ENCODE measurements around the gene ZNF143. TPM values are rescaled to one million over a fixed set of nuclear protein-coding genes. Genes with fewer than 3 reads are reported as not detected.

Gene ZNF143
- total RNA-seq, 2 experiments from 2014 or later = 32.1 to 33.2 TPM

DNA sequence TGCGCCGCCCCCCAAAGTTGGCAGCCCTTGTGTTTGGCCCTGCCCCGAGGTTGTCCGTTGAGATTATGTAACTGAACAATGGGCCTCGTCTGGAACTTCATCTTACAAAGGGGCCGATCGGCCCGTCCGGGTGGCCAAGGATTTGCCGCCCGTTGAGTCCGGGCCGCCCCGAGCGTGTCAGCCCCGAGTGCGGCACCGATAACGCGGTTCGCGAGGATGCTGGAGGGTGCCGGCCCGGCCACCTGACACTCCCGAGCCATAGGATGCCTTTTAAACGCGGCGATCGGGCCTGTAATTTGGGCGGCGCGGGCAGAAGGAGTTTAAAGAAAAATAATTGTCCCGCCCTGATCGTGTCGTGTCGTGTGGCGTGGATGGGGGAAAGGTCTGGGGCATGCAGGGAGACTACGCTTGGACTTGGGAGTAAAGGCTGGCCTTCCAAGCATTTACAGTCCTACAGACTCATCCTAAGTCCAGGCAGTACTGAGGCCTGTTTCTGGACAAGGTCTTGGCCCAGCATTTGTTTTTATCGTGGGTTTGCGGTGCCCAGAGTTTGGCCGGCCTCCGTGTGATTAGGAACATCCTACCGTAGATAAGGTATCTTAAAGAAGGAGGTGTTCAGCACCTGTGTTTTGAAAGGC, 113.9 kb downstream of the ZNF143 start:
- Mint-ChIP-seq H3K4me1 (peaks cover 51% of the 10 kb centered on the region), H3K9me3 (no peaks in the 10 kb centered on the region), H3K36me3 (ENCODE audit: low read depth) (peaks cover 44% of the 10 kb centered on the region), H3K27me3 (peaks cover 3% of the 10 kb centered on the region), H3K4me3 (peak overlapping the region; percentile 92), H3K27ac (peak overlapping the region; percentile 78)
- CTCF ChIA-PET = interaction anchor here (1.1 to 1.7 kb wide), 3 partner anchors 26 to 40 kb away, joined by 4 to 5 read pairs (median 4); no protein-coding TSS in a partner anchor
- peak; percentile 22 for DNase-seq
- POLR2A ChIA-PET = no interaction called here

DNA sequence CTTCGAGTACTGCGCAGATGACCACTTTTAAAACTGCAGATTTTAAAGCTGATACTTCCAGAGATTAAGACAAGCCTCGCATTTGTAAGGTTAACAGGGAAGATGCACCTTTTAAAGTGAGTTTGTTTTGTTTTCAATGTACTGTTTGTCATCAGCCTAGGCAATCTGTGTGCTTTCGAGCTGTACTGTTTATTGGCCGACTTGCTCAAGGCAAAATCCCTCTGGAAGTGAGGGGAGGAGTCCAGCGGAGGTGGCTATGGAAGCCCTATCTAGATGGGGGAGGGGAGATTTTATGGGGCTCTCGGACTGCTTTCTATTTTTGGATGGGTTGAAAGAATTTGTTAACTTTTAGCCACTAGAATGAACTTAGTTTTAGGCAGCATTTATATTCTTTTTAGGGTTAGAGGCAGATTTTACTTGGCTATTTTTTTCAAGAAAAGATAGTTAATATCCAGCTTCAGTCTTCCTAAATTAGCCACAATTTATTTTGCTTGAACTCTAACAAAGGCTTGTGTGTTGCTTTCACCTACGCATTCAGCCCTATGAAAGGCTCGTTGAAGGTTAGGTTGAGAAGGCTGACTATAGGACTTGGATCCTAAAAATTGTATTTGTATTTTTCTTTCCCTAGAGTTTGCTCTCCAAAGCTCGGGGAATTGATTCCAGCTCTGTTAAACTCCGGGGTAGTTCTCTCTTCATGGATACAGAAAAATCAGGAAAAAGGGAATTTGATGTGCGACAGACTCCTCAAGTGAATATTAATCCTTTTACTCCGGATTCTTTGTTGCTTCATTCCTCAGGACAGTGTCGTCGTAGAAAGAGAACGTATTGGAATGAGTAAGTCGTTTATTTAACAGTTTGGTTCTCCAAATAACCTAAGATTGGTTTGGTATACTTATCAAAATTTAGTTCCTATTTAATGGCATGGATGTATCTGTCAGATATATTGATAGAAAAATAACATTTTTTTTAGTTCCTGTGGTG, 114.7 kb downstream of the ZNF143 start:
- Mint-ChIP-seq H3K36me3 (ENCODE audit: low read depth) (peaks cover 46% of the 10 kb centered on the region), H3K9me3 (no peaks in the 10 kb centered on the region), H3K27me3 (no peaks in the 10 kb centered on the region), H3K4me1 (peaks cover 49% of the 10 kb centered on the region), H3K27ac (peak overlapping the region; percentile 78), H3K4me3 (peak overlapping the region; percentile 92)
- CTCF ChIA-PET = interaction anchor here (1.3 to 2.3 kb wide), 5 partner anchors 13 to 40 kb away, joined by 4 to 9 read pairs (median 5); no protein-coding TSS in a partner anchor
- POLR2A ChIA-PET = no interaction called here
- peak; percentile 14 for DNase-seq

DNA sequence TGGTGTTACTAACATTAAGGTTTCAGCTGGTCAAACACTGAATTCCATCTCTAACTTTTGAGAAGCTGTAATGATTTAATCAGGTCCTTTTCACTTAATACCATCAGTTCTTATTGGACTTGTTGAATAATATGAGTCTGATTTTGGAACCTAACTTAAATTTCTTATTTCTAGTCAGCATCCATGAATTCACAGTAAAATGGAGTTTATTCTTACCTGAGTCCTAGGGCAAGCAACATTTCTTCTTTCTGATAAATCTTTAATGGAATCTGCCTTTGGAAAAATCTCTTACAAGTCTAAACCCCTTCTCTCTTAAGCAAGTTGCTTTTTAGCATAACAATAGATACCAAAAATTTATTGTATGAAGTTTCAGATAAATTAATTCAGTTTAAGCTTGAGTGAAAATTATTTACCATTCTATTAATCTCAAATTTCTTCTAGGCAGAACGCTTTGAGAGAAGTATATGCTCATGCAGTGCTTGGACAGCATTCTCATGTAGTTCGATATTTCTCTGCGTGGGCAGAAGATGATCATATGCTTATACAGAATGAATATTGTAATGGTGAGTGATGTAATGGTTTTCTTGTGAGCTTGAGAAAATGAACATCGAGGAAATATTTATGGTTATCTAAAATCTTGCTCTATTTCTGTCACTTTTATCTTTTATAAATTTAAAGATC, 116.0 kb downstream of the ZNF143 start:
- CTCF ChIA-PET = interaction anchor here (0.6 to 2.3 kb wide), 11 partner anchors 10 to 412 kb away, joined by 3 to 12 read pairs (median 4); no protein-coding TSS in a partner anchor
- peaks cover 59% of the 10 kb centered on the region for H3K36me3 Mint-ChIP-seq (ENCODE audit: low read depth)

GRCh38 chr11:9577556-9577955, 116.7 kb downstream of the ZNF143 start:
- ChIA-PET POLR2A (no interaction called here), CTCF (interaction anchor here (0.6 to 2.3 kb wide), 9 partner anchors 11 to 413 kb away, joined by 3 to 12 read pairs (median 4); no protein-coding TSS in a partner anchor)
- peaks cover 54% of the 10 kb centered on the region for H3K4me1 Mint-ChIP-seq
- H3K4me3 Mint-ChIP-seq = peak overlapping the region; percentile 92
- H3K9me3 Mint-ChIP-seq = no peaks in the 10 kb centered on the region
- peak overlapping the region; percentile 89 for H3K27ac Mint-ChIP-seq
- DNase-seq = no peak
- no peaks in the 10 kb centered on the region for H3K27me3 Mint-ChIP-seq
- H3K36me3 Mint-ChIP-seq (ENCODE audit: low read depth) = peaks cover 66% of the 10 kb centered on the region

More for the DNA sequence above, 116.0 kb downstream of the ZNF143 start:
- no peaks in the 10 kb centered on the region for H3K27me3 Mint-ChIP-seq
- peak overlapping the region; percentile 89 for H3K27ac Mint-ChIP-seq
- peaks cover 56% of the 10 kb centered on the region for H3K4me1 Mint-ChIP-seq
- H3K9me3 Mint-ChIP-seq = no peaks in the 10 kb centered on the region
- POLR2A ChIA-PET = no interaction called here
- no peak for DNase-seq
- peak overlapping the region; percentile 92 for H3K4me3 Mint-ChIP-seq

Other genes starting within 250 kb of the ZNF143 start
- gene DENND5A, start 195.7 kb upstream of the ZNF143 start, total RNA-seq = 10 to 100 TPM; 70.2 to 93.5 TPM
- 10 to 100 TPM; 32.2 to 36.6 TPM for gene TMEM41B, start 146.4 kb upstream of the ZNF143 start, total RNA-seq
- 100 to 1,000 TPM in 1 of 2 experiments, 10 to 100 TPM in 1; 95.9 to 107 TPM for gene IPO7, start 76.4 kb upstream of the ZNF143 start, total RNA-seq
- gene WEE1, start 112.7 kb downstream of the ZNF143 start, total RNA-seq = 10 to 100 TPM; 60.5 to 64.2 TPM
- 10 to 100 TPM in 1 of 2 experiments, 1 to 10 TPM in 1; 9.0 to 10.3 TPM for gene SWAP70, start 203.1 kb downstream of the ZNF143 start, total RNA-seq